C4-2B (cell line): ENCODE measurements around the gene RAB40B.

Experiments
- CTCF ChIP-seq: fragments of 450-650 bp; conservative IDR thresholded peaks from 2 replicates; pipeline ENCODE4 v1.5.1; 2017; ENCODE audit warnings: mild to moderate bottlenecking
- ZFX ChIP-seq: fragments of 450-650 bp; IDR thresholded peaks from 2 replicates; pipeline ENCODE4 v1.6.1; 2017

- TF ChIP-seq CTCF (no peak), ZFX (no peak)
Observed at GRCh38 chr17:82656266-82656665, 42.2 kb downstream of the RAB40B start.
